Keratinocyte (primary cell): ENCODE data around the gene ZBTB8OS. TPM values are rescaled to one million over a fixed set of nuclear protein-coding genes. Genes with fewer than 3 reads are reported as not detected.
"Not testable (repeated sequence)": the region's sequence is repeated elsewhere in the genome, so short reads cannot be mapped to it uniquely, and the experiment has no call there.

Experiments
- DNase-seq: peaks from one replicate; pipeline ENCODE4 v3.0.0-alpha.2; 2011; ENCODE audit warnings: low read depth, missing footprints, low spot score
- FAIRE-seq: peaks from 2 replicates; lab custom pipeline; 2011; peaks lifted over from hg19 to GRCh38; lab: Jason Lieb, UNC
- H2AFZ ChIP-seq: 2 replicates; pipeline ENCODE4 v1.6.0; 2012; ENCODE audit warnings: low read length, control low read depth, inconsistent platforms; ENCODE audit not compliant: control insufficient read depth
- H3K27ac ChIP-seq: 2 replicates; pipeline ENCODE4 v1.5.1; 2011; ENCODE audit warnings: low read length; ENCODE audit not compliant: control insufficient read depth, insufficient read depth
- H3K27me3 ChIP-seq: 3 replicates; pipeline ENCODE4 v1.6.0; 2011; ENCODE audit warnings: low read length; ENCODE audit not compliant: control insufficient read depth, insufficient read depth; ENCODE audit errors: extremely low read depth
- H3K36me3 ChIP-seq, 2 experiments: 2 replicates in 1 of 2; 3 replicates in 1 of 2; pipeline ENCODE4 v1.5.1; 2011; ENCODE audit warnings: low read length in 2 of 2, mild to moderate bottlenecking in 1 of 2; ENCODE audit not compliant: control insufficient read depth in 2 of 2, insufficient read depth in 2 of 2; ENCODE audit errors: extremely low read depth in 1 of 2
- H3K4me1 ChIP-seq: 3 replicates; pipeline ENCODE4 v1.5.1; 2011; ENCODE audit warnings: low read length; ENCODE audit not compliant: control insufficient read depth, insufficient read depth; ENCODE audit errors: extremely low read depth
- H3K4me2 ChIP-seq: 3 replicates; pipeline ENCODE4 v1.6.0; 2011; ENCODE audit warnings: low read depth, low read length; ENCODE audit not compliant: control insufficient read depth, insufficient read depth; ENCODE audit errors: extremely low read depth
- H3K4me3 ChIP-seq, 3 experiments: fragments of 200-600 bp in 1 of 3; sonication (generic) in 1 of 3; 2 replicates in 2 of 3; 3 replicates in 1 of 3; pipeline ENCODE4 v1.5.1; 2011 to 2016; ENCODE audit warnings: low read length in 3 of 3, mild to moderate bottlenecking in 3 of 3, control low read depth in 2 of 3, inconsistent platforms in 1 of 3, low read depth in 1 of 3, mixed read lengths in 1 of 3, mixed run types in 1 of 3, moderate library complexity in 1 of 3; ENCODE audit not compliant: control insufficient read depth in 2 of 3, insufficient read depth in 2 of 3; ENCODE audit errors: extremely low read depth in 1 of 3
- H3K79me2 ChIP-seq: 2 replicates; pipeline ENCODE4 v1.6.0; 2012; ENCODE audit warnings: low read length; ENCODE audit not compliant: control insufficient read depth, insufficient read depth
- H3K9ac ChIP-seq: 3 replicates; pipeline ENCODE4 v1.6.0; 2011; ENCODE audit warnings: low read length; ENCODE audit not compliant: control insufficient read depth, insufficient read depth; ENCODE audit errors: extremely low read depth
- H3K9me1 ChIP-seq: 3 replicates; pipeline ENCODE4 v1.6.0; 2011; ENCODE audit warnings: low read length; ENCODE audit not compliant: control insufficient read depth, insufficient read depth; ENCODE audit errors: extremely low read depth
- H3K9me3 ChIP-seq: 2 replicates; pipeline ENCODE4 v1.5.1; 2012; ENCODE audit warnings: low read depth, low read length; ENCODE audit not compliant: control insufficient read depth
- H4K20me1 ChIP-seq: 3 replicates; pipeline ENCODE4 v1.6.0; 2011; ENCODE audit warnings: low read length; ENCODE audit not compliant: control insufficient read depth, insufficient read depth; ENCODE audit errors: extremely low read depth
- EZH2 ChIP-seq: IDR thresholded peaks from one replicate; pipeline ENCODE4 v1.6.1; 2012; ENCODE audit warnings: inconsistent platforms, mild to moderate bottlenecking, low read length, moderate library complexity
- dilution Hi-C: fragments of 300-500 bp; cut with MboI; formaldehyde crosslinking; loops from one replicate; pipeline ENCODE4 v1.7.0; 2020; ENCODE audit warnings: low sequenced_read_pairs; ENCODE audit not compliant: extremely low pct_ligation_motif_present
- polyA plus RNA-seq, 5 experiments: library from polyadenylated mRNA; depleted of rRNA in 3 of 5; stranded (reverse) in 3 of 5; stranded (forward) in 1 of 5; unstranded in 1 of 5; fragments of >200 nt; gene quantifications; 1 replicate in 1 of 5; 2 replicates in 3 of 5; 3 replicates in 1 of 5; pipeline versions ENCODE4 v1.2.1 to v1.2.3, GENCODE V29; 2011 to 2012; ENCODE audit warnings: missing spikeins in 2 of 5, low read depth in 1 of 5, low replicate concordance in 1 of 5
- TF ChIP-seq, protein P1 (sequence below), 3 experiments: IDR thresholded peaks in 1 of 3; conservative IDR thresholded peaks in 1 of 3; optimal IDR thresholded peaks in 1 of 3; 2 replicates in 2 of 3; 3 replicates in 1 of 3; pipeline versions ENCODE3 to v1.5.1; 2011; ENCODE audit warnings: low read length in 3 of 3, mild to moderate bottlenecking in 3 of 3, moderate library complexity in 2 of 3, control low read depth in 1 of 3, inconsistent platforms in 1 of 3; ENCODE audit not compliant: insufficient read depth in 2 of 3; ENCODE audit errors: extremely low read depth in 1 of 3

The ZBTB8OS gene
- polyA plus RNA-seq, 1 donor (not counting 4 experiments of a cell fraction or from before 2014, with no cell fraction given): 87.5 TPM

DNA sequence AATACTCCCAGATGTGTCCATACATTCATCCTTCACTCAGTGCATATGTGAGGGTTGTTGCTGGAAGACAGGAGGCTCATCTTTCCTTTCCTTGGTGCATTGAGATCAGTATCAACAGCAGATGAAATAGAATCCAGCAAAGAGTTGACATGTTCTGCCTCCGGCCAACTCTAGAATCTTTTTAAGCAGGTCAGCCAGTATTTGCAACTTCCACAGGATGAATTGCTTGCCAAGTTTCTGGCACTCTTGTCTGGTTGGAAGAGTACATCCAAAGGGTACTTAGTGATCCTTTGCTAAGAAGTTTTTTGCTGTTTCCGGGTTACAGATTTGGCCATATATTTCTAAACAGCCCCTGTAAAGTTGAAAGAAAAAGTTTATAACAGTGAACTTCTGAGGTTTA lies 31.2 kb upstream of the ZBTB8OS start:
- no peaks in the 10 kb centered on the region for H3K27me3 ChIP-seq
- no peak overlapping the region for H3K27ac ChIP-seq
- H3K36me3 ChIP-seq: peaks cover 22 to 32% of the 10 kb centered on the region in 2 experiments
- no peak for DNase-seq
- H3K4me1 ChIP-seq: no peaks in the 10 kb centered on the region
- H3K79me2 ChIP-seq: no peaks in the 10 kb centered on the region
- H2AFZ ChIP-seq: no peak overlapping the region
- H3K4me2 ChIP-seq: no peak overlapping the region
- no peak overlapping the region for H3K4me3 ChIP-seq
- no peaks in the 10 kb centered on the region for H3K9me1 ChIP-seq
- no peak for FAIRE-seq
- no peaks in the 10 kb centered on the region for H4K20me1 ChIP-seq
- H3K9me3 ChIP-seq: no peaks in the 10 kb centered on the region
- no peak overlapping the region for H3K9ac ChIP-seq
- TF ChIP-seq EZH2: no peak
- TF ChIP-seq, protein P1, sequence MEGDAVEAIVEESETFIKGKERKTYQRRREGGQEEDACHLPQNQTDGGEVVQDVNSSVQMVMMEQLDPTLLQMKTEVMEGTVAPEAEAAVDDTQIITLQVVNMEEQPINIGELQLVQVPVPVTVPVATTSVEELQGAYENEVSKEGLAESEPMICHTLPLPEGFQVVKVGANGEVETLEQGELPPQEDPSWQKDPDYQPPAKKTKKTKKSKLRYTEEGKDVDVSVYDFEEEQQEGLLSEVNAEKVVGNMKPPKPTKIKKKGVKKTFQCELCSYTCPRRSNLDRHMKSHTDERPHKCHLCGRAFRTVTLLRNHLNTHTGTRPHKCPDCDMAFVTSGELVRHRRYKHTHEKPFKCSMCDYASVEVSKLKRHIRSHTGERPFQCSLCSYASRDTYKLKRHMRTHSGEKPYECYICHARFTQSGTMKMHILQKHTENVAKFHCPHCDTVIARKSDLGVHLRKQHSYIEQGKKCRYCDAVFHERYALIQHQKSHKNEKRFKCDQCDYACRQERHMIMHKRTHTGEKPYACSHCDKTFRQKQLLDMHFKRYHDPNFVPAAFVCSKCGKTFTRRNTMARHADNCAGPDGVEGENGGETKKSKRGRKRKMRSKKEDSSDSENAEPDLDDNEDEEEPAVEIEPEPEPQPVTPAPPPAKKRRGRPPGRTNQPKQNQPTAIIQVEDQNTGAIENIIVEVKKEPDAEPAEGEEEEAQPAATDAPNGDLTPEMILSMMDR (optimal IDR thresholded peaks at IDR 0.05 in 1 of 3, IDR thresholded peaks at IDR 0.05 in 1 of 3, conservative IDR thresholded peaks at IDR 0.05 in 1 of 3; ENCODE audit: extremely low read depth in 1 of 3, insufficient read depth in 2 of 3, low read length in 3 of 3): no peak
- dilution Hi-C loops: no loop called here

DNA sequence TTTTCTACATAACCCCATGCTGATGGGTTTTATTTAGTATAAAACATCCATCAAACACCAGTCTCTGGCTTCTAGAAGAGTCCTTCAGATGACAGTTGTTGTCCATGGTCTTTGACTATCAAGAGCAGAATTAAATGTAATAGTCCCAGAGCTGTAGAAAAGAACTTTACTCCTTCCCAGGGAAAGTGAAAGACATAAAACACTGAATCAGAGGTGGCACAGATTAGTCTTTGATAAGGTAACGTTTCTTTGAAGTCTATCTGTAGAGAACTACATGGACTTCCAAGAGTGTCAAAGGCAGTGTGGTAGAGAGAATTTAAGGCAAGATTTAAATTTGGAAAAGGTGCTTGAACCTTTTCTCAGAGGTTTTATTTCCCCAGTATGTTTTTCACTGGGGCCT lies 30.3 kb upstream of the ZBTB8OS start:
- H4K20me1 ChIP-seq: no peaks in the 10 kb centered on the region
- no peak overlapping the region for H3K9ac ChIP-seq
- H3K9me1 ChIP-seq: no peaks in the 10 kb centered on the region
- FAIRE-seq: no peak
- no peak overlapping the region for H3K4me2 ChIP-seq
- H3K27ac ChIP-seq: no peak overlapping the region
- DNase-seq: no peak
- peaks cover 20 to 31% of the 10 kb centered on the region in 2 experiments for H3K36me3 ChIP-seq
- no peak overlapping the region for H2AFZ ChIP-seq
- no peaks in the 10 kb centered on the region for H3K4me1 ChIP-seq
- no peaks in the 10 kb centered on the region for H3K27me3 ChIP-seq
- no peak overlapping the region for H3K4me3 ChIP-seq
- dilution Hi-C loops: no loop called here
- H3K79me2 ChIP-seq: no peaks in the 10 kb centered on the region
- H3K9me3 ChIP-seq: no peaks in the 10 kb centered on the region
- TF ChIP-seq, protein P1 (optimal IDR thresholded peaks at IDR 0.05 in 1 of 3, IDR thresholded peaks at IDR 0.05 in 1 of 3, conservative IDR thresholded peaks at IDR 0.05 in 1 of 3; ENCODE audit: extremely low read depth in 1 of 3, insufficient read depth in 2 of 3, low read length in 3 of 3): no peak
- no peak for TF ChIP-seq EZH2

DNA sequence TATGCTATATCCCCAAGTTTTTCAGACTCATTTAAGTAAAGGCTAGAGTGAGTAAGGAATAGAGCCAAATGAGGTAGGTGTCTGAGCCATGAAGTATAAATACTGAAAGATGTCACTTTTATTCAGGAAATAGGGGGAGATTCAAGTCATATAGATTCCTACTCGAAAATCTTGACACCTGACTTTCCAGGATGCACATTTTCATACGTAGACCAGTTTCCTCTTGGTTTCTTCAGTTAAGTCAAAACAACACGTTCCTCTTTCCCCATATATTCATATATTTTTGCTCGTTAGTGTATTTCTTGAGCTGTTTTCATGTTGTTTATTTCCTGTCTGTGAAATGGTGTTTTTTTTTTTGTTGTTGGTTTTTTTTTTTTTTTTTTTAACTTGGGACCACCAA lies 29.6 kb upstream of the ZBTB8OS start:
- H3K27me3 ChIP-seq, FAIRE-seq, H3K9me3 ChIP-seq, DNase-seq, H3K9ac ChIP-seq, dilution Hi-C loops, H3K79me2 ChIP-seq, H4K20me1 ChIP-seq, H3K27ac ChIP-seq, H3K4me3 ChIP-seq, H3K4me1 ChIP-seq, H3K9me1 ChIP-seq, H2AFZ ChIP-seq, H3K4me2 ChIP-seq: not testable (repeated sequence)
- H3K36me3 ChIP-seq: peaks cover 16 to 27% of the 10 kb centered on the region in 2 experiments
